Rectal smooth muscle tissue (tissue), 1 donor: Measurements from ENCODE around the gene SULT1E1.

Experiments
- H3K27ac ChIP-seq: one replicate; pipeline ENCODE4 v1.7.0; 2013; ENCODE audit warnings: low read depth, low read length, inconsistent platforms
- H3K27me3 ChIP-seq: one replicate; pipeline ENCODE4 v1.7.0; 2013; ENCODE audit warnings: low read length; ENCODE audit not compliant: control insufficient read depth, insufficient read depth
- H3K36me3 ChIP-seq: one replicate; pipeline ENCODE4 v1.7.0; 2013; ENCODE audit warnings: low read length; ENCODE audit not compliant: control insufficient read depth, insufficient read depth
- H3K4me1 ChIP-seq: one replicate; pipeline ENCODE4 v1.7.0; 2013; ENCODE audit warnings: low read length; ENCODE audit not compliant: control insufficient read depth, insufficient read depth
- H3K4me3 ChIP-seq: one replicate; pipeline ENCODE4 v1.7.0; 2013; ENCODE audit warnings: low read length
- H3K9ac ChIP-seq: one replicate; pipeline ENCODE4 v1.7.0; 2013; ENCODE audit warnings: low read length

Gene SULT1E1

DNA sequence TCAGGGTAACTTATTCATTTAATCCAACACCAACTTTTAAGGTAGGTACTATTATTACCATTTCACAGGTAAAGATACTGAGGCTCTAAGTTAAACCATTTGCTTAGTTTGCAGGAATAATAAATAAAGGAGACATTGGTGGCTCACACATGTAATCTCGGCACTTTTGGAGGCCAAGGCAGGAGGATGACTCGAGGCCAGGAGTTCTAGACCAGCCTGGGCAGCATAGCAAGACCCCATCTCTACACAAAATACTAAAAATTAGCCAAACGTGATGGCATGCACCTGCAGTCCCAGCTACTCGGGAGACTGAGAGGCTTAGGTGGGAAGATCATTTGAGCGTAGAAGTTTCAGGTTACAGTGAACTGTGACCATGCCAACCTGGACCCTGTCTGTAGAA lies 37.7 kb downstream of the SULT1E1 start:
- Histone ChIP-seq H3K4me3 (no peak overlapping the region), H3K4me1 (no peaks in the 10 kb centered on the region), H3K36me3 (no peaks in the 10 kb centered on the region), H3K27me3 (no peaks in the 10 kb centered on the region), H3K27ac (no peak overlapping the region), H3K9ac (no peak overlapping the region)

DNA sequence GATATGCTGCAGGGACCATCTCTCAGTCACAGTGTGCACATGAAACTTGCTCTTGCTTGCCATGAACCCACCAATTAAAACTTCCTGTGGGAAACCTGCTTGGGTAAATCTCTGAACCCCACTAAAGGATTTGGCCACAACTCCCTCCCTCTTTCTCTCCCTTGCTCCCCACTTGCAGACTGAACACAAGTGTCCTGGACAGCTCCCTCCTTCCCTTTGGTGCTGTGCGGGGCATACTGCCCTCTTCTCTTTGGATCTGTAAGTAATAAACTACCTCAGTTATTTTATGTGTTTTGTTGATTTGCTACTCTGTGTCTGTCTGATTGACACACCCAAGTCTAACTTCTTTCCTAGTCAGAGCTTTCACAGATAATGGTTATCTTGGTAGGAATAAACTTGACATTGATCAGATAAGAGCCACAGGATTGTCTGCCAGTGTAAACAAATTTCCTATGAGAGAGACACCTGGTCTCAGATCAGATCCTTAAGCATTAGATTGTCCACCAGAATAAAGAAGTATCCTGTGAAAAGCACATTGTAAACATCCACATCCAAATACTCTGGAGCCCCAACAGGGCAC lies 41.8 kb downstream of the SULT1E1 start:
- Histone ChIP-seq H3K9ac (no peak overlapping the region), H3K4me1 (no peaks in the 10 kb centered on the region), H3K27me3 (no peaks in the 10 kb centered on the region), H3K4me3 (no peak overlapping the region), H3K36me3 (no peaks in the 10 kb centered on the region), H3K27ac (no peak overlapping the region)

DNA sequence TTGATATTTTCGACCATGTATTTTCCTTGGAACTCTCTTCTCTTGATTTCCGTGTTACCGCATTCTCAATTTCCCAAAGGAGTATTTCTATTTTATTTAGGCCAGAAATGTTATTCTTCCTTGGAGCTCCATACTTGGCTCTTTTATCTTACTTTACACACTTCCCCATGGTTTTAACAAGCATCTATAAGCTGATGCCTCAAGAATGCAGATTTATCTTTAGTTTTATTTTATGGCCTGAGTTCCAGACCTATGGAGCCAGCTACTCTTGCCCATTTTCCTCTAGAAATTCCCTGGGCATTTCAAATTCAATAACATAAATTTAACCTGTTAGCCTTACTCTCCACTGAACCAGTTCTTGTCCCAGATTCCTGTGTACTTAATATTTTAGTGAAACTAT lies 43.7 kb downstream of the SULT1E1 start:
- no peak overlapping the region for H3K4me3 ChIP-seq

DNA sequence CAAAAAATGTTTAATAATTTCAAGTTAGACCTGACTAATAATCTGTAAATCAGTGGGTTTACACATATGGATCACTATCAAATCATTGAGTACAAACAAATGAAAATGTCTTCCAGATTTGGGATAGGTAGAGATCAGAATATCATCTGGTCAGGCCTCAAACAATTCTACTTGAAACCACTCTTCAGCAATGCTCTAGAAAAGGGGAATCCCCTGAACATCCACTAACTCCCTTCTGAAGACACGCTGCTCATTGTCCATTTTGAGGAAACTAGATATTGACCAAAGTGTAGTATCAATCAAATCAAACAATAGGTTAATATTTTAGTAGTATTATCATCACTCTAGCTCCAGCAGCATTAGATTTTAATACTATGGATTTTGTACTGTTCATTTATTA lies 46.3 kb downstream of the SULT1E1 start:
- no peak overlapping the region for H3K27ac ChIP-seq
- H3K27me3 ChIP-seq: no peaks in the 10 kb centered on the region
- H3K4me1 ChIP-seq: no peaks in the 10 kb centered on the region
- H3K36me3 ChIP-seq: no peaks in the 10 kb centered on the region
- no peak overlapping the region for H3K9ac ChIP-seq
- no peak overlapping the region for H3K4me3 ChIP-seq

More for the DNA sequence above, 43.7 kb downstream of the SULT1E1 start:
- Histone ChIP-seq H3K27ac (no peak overlapping the region), H3K36me3 (no peaks in the 10 kb centered on the region), H3K27me3 (no peaks in the 10 kb centered on the region), H3K4me1 (no peaks in the 10 kb centered on the region), H3K9ac (no peak overlapping the region)

DNA sequence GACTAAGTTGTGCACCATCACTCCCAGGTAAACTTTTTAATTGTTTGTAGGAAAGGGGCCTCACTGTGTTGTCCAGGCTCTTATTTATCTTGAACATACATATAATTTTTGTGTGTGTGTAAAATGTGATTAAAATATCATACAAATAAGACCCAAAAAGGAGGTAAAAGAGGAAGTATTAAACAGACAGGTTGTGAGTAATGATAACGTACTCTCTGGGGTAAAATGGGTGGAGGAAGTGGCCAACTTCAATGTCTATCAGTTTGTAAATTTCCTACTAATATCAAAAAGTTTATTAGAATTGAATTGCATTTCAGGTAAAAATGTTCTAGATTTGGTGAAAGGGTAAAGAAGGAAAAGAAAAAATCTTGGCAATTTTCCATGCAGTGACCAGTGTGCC lies 48.8 kb downstream of the SULT1E1 start:
- no peaks in the 10 kb centered on the region for H3K4me1 ChIP-seq
- H3K27ac ChIP-seq: no peak overlapping the region
- no peaks in the 10 kb centered on the region for H3K36me3 ChIP-seq
- no peak overlapping the region for H3K4me3 ChIP-seq
- H3K9ac ChIP-seq: no peak overlapping the region
- no peaks in the 10 kb centered on the region for H3K27me3 ChIP-seq

DNA sequence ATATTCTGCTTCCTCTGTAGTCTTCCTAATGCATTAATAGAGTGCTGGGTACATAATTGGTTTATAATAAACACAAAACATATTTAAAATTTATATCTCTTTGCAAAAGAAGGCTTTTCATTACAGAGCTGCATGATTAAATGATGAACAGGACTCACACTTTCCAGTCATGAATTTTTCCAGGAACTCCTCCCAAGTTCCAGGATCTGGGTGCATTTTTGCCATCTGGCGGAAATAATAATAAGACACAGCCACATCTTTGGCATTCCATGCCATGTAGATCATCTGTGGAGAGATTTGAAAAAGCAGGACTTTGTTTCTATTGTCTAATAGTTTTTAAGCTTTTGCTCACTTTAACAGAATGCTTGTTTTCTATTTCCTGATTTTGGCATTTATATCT lies 59.3 kb downstream of the SULT1E1 start:
- H3K9ac ChIP-seq: no peak overlapping the region
- H3K4me1 ChIP-seq: no peaks in the 10 kb centered on the region
- no peaks in the 10 kb centered on the region for H3K36me3 ChIP-seq
- H3K27ac ChIP-seq: no peak overlapping the region
- no peaks in the 10 kb centered on the region for H3K27me3 ChIP-seq
- H3K4me3 ChIP-seq: no peak overlapping the region

DNA sequence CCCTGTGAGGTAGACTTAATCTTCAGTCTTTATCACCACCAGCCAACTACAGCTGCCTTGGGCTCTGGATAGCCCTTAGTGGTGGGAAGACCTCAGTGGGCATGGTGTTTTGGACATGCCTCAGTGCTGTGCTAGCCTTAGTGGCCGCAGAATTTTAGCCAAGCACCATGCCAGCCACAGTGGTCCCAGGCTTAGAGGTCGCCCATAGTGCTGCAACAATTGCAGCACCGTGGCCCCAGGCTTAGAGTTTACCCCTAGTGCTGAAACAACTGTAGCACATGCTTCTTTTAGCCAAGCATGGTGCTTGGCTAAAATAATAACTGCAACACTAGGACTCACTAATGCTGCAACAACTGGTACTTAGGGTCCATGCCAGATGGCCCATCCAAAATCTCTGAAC lies 60.6 kb downstream of the SULT1E1 start:
- Histone ChIP-seq H3K4me1 (no peaks in the 10 kb centered on the region), H3K27me3 (no peaks in the 10 kb centered on the region), H3K27ac (no peak overlapping the region), H3K4me3 (no peak overlapping the region), H3K9ac (no peak overlapping the region), H3K36me3 (no peaks in the 10 kb centered on the region)

DNA sequence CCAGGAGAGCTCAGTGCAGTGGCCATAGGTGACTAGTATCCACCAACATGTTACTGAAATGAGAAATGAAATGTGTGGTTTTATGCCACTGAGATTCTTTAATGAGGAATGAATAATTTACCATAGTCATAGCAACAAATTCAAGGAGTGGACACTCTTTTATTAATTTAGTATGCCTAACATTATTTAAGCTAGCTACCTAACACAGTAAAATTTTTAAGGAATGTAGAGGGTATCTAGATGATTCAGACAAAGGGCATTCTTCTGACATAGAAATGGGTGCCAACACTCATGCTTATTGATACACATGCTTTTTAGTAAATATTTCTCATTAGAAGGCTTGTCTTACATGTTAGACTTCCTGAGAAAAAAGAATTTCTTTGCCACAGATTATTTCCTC lies 66.2 kb downstream of the SULT1E1 start:
- H3K27ac ChIP-seq: no peak overlapping the region
- H3K4me3 ChIP-seq: no peak overlapping the region
- H3K27me3 ChIP-seq: no peaks in the 10 kb centered on the region
- no peaks in the 10 kb centered on the region for H3K36me3 ChIP-seq
- H3K9ac ChIP-seq: no peak overlapping the region
- no peaks in the 10 kb centered on the region for H3K4me1 ChIP-seq
